Measurements from ENCODE around the gene C19orf85.

The C19orf85 gene

DNA sequence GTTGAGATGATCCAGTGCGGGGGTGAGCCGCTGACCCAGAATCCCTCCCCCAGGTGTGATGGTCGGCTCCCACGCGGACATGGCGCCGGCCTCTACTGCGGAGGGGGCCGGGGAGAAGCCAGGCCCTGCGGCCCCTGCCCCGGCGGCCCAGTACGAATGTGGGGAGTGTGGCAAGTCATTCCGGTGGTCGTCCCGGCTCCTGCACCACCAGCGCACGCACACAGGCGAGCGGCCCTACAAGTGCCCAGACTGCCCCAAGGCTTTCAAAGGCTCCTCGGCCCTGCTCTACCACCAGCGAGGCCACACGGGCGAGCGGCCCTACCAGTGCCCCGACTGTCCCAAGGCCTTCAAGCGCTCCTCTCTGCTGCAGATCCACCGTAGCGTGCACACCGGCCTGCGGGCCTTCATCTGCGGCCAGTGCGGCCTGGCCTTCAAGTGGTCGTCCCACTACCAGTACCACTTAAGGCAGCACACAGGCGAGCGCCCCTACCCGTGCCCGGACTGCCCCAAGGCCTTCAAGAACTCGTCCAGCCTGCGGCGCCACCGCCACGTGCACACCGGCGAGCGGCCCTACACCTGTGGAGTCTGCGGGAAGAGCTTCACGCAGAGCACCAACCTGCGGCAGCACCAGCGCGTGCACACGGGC is 16.7 kb upstream of the C19orf85 start:
- no peaks in the 10 kb centered on the region for H3K27me3 ChIP-seq (ENCODE audit: insufficient read depth, low read length, poor library complexity)
- H2BK15ac ChIP-seq (replicated peaks; ENCODE audit: low read depth), result no peak overlapping the region
- H2BK120ac ChIP-seq (ENCODE audit: low read depth, low read length), result no peak overlapping the region
- no peak overlapping the region for H3K4me3 ChIP-seq (ENCODE audit: low read length)
- H3K4me2 ChIP-seq (ENCODE audit: low read length), result no peak overlapping the region
- peaks cover 10% of the 10 kb centered on the region for H3K79me1 ChIP-seq (ENCODE audit: low read length)
- no peak overlapping the region for H3K27ac ChIP-seq (ENCODE audit: low read depth, low read length)
- no peak overlapping the region for H4K8ac ChIP-seq (ENCODE audit: low read depth, low read length)
- H3K23ac ChIP-seq (ENCODE audit: low read length), result no peak overlapping the region
- no peak overlapping the region for H2AK5ac ChIP-seq (ENCODE audit: low read length)
- H3K18ac ChIP-seq (ENCODE audit: low read length), result no peak overlapping the region
- WGBS (ENCODE audit: extremely low coverage, insufficient coverage, low lambda C conversion rate), result no CpG with 5 or more reads among the region's 52 CpGs
- peaks cover 2% of the 10 kb centered on the region for H3K4me1 ChIP-seq (ENCODE audit: control insufficient read depth, low read depth, low read length)
- no peak overlapping the region for H2BK5ac ChIP-seq (ENCODE audit: low read length)
- DNase-seq, result no peak
- H3K79me2 ChIP-seq (ENCODE audit: control insufficient read depth, insufficient read depth, low read length), result peaks cover 2% of the 10 kb centered on the region
- H3K36me3 ChIP-seq (ENCODE audit: control insufficient read depth, insufficient read depth, low read length), result no peaks in the 10 kb centered on the region
- peak overlapping the region; percentile 22 for H3K56ac ChIP-seq (ENCODE audit: low read length)
- no peak overlapping the region for H3K4ac ChIP-seq (ENCODE audit: low read depth, low read length)
- H4K5ac ChIP-seq (ENCODE audit: low read length), result no peak overlapping the region
- H3K9ac ChIP-seq (ENCODE audit: low read length), result no peak overlapping the region

DNA sequence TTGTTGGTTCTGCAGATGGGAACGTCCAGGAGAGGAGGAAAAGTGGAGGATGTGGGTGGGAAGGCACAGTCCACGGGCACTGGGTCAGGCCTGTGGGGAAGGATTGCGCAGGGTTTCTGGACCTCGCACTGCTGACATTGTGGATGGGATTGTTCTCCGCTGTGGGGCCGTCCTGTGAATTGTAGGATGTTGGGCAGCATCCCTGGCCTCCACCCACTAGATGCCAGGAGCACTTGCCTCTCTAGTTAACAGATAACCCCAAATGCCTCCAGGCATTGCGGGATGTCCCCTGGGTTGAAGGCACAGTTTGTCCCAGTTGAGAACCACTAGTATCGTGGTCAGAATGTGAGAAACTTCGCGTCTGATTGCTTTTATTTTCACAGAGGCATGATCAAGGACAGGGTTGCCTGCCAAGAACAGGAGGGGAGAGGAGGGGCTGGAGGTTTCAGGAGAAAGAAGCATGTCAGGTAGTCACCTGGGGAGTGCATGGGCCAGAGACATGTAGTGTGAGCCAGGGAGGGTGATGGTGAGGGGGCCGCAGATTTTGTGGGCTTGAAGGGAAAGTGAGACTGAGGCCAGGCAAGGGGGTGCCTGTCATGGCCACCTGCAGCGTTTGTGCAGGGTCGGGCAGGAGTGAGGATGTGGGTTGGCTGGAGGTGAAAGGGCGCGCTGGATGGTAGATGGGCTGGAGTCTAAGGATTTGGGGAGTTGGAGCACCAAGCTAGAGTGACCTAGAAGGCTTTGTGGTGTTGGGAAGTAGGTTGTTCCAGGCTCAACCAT is 15.1 kb upstream of the C19orf85 start:
- Histone ChIP-seq H3K79me1 (ENCODE audit: low read length) (peaks cover 9% of the 10 kb centered on the region), H3K9ac (ENCODE audit: low read length) (no peak overlapping the region), H2BK15ac (replicated peaks; ENCODE audit: low read depth) (no peak overlapping the region), H2BK120ac (ENCODE audit: low read depth, low read length) (no peak overlapping the region), H2AK5ac (ENCODE audit: low read length) (no peak overlapping the region), H2BK5ac (ENCODE audit: low read length) (no peak overlapping the region), H3K79me2 (ENCODE audit: control insufficient read depth, insufficient read depth, low read length) (peaks cover 2% of the 10 kb centered on the region), H4K8ac (ENCODE audit: low read depth, low read length) (no peak overlapping the region), H3K56ac (ENCODE audit: low read length) (no peak overlapping the region), H4K5ac (ENCODE audit: low read length) (no peak overlapping the region), H3K4ac (ENCODE audit: low read depth, low read length) (no peak overlapping the region), H3K36me3 (ENCODE audit: control insufficient read depth, insufficient read depth, low read length) (no peaks in the 10 kb centered on the region), H3K27ac (ENCODE audit: low read depth, low read length) (no peak overlapping the region), H3K4me2 (ENCODE audit: low read length) (no peak overlapping the region), H3K4me3 (ENCODE audit: low read length) (no peak overlapping the region), H3K18ac (ENCODE audit: low read length) (no peak overlapping the region), H3K4me1 (ENCODE audit: control insufficient read depth, low read depth, low read length) (peaks cover 2% of the 10 kb centered on the region), H3K27me3 (ENCODE audit: insufficient read depth, low read length, poor library complexity) (no peaks in the 10 kb centered on the region), H3K23ac (ENCODE audit: low read length) (no peak overlapping the region)
- no peak for DNase-seq
- WGBS (ENCODE audit: extremely low coverage, insufficient coverage, low lambda C conversion rate), result no CpG with 5 or more reads among the region's 15 CpGs

DNA sequence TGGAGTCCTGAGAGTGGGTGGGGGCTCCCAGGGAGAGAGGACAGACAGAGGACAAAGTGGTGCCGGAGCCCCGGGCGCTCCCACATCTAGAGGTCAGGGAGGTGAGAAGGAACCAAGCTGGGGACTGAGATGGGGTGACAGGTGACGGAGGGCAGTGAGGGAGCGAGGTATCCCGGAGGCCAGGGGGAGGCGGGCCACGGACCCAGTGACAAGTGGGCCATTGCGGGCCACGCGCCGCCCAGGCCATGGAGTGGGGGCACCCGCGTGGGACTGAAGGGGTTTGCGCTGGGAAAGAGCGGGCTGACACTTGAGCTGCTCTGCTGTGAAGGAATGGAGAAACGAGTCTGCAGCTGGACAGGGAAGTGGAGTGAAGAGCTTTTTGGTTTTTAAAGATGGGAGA is 14.5 kb upstream of the C19orf85 start:
- H3K36me3 ChIP-seq (ENCODE audit: control insufficient read depth, insufficient read depth, low read length), result no peaks in the 10 kb centered on the region
- H3K4me3 ChIP-seq (ENCODE audit: low read length), result no peak overlapping the region
- H3K18ac ChIP-seq (ENCODE audit: low read length), result no peak overlapping the region
- H3K79me1 ChIP-seq (ENCODE audit: low read length), result peaks cover 9% of the 10 kb centered on the region
- no peak overlapping the region for H4K5ac ChIP-seq (ENCODE audit: low read length)
- WGBS (ENCODE audit: extremely low coverage, insufficient coverage, low lambda C conversion rate), result no CpG with 5 or more reads among the region's 17 CpGs
- no peak for DNase-seq
- H2AK5ac ChIP-seq (ENCODE audit: low read length), result no peak overlapping the region
- no peak overlapping the region for H3K4ac ChIP-seq (ENCODE audit: low read depth, low read length)
- H3K56ac ChIP-seq (ENCODE audit: low read length), result peak overlapping the region; percentile 15
- H3K79me2 ChIP-seq (ENCODE audit: control insufficient read depth, insufficient read depth, low read length), result peaks cover 2% of the 10 kb centered on the region
- H3K4me2 ChIP-seq (ENCODE audit: low read length), result no peak overlapping the region
- H4K8ac ChIP-seq (ENCODE audit: low read depth, low read length), result no peak overlapping the region
- H2BK120ac ChIP-seq (ENCODE audit: low read depth, low read length), result no peak overlapping the region
- H3K4me1 ChIP-seq (ENCODE audit: control insufficient read depth, low read depth, low read length), result peaks cover 2% of the 10 kb centered on the region
- no peak overlapping the region for H3K9ac ChIP-seq (ENCODE audit: low read length)
- no peak overlapping the region for H3K23ac ChIP-seq (ENCODE audit: low read length)
- no peak overlapping the region for H2BK15ac ChIP-seq (replicated peaks; ENCODE audit: low read depth)
- H3K27ac ChIP-seq (ENCODE audit: low read depth, low read length), result no peak overlapping the region
- no peak overlapping the region for H2BK5ac ChIP-seq (ENCODE audit: low read length)
- H3K27me3 ChIP-seq (ENCODE audit: insufficient read depth, low read length, poor library complexity), result no peaks in the 10 kb centered on the region

DNA sequence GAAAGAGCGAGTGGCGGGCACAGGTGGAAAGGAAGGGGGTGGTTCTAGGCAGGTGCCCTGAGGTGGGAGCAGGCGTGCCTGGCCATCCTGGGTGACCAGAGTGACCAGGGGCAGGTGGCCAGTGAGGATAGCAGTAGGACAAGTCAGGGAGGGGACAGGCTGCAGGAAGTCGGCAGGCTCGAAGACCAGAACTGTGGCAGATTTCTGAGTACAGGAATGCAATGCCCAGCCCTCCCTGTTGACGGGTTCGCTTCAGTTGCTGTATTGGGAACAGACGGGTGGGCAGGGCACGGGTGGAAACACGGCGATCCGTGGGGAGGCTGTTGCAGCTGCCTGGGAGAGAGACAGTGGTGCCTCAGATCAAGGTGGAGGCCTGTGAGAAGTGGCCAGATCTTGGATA is 13.8 kb upstream of the C19orf85 start:
- Histone ChIP-seq H3K4ac (ENCODE audit: low read depth, low read length) (no peak overlapping the region), H3K4me1 (ENCODE audit: control insufficient read depth, low read depth, low read length) (peaks cover 2% of the 10 kb centered on the region), H3K27ac (ENCODE audit: low read depth, low read length) (no peak overlapping the region), H4K5ac (ENCODE audit: low read length) (no peak overlapping the region), H3K27me3 (ENCODE audit: insufficient read depth, low read length, poor library complexity) (no peaks in the 10 kb centered on the region), H3K56ac (ENCODE audit: low read length) (no peak overlapping the region), H2BK5ac (ENCODE audit: low read length) (no peak overlapping the region), H3K4me3 (ENCODE audit: low read length) (no peak overlapping the region), H3K18ac (ENCODE audit: low read length) (no peak overlapping the region), H2BK120ac (ENCODE audit: low read depth, low read length) (no peak overlapping the region), H3K79me1 (ENCODE audit: low read length) (peaks cover 9% of the 10 kb centered on the region), H3K4me2 (ENCODE audit: low read length) (no peak overlapping the region), H2BK15ac (replicated peaks; ENCODE audit: low read depth) (no peak overlapping the region), H3K23ac (ENCODE audit: low read length) (no peak overlapping the region), H3K79me2 (ENCODE audit: control insufficient read depth, insufficient read depth, low read length) (peaks cover 2% of the 10 kb centered on the region), H4K8ac (ENCODE audit: low read depth, low read length) (no peak overlapping the region), H2AK5ac (ENCODE audit: low read length) (no peak overlapping the region), H3K9ac (ENCODE audit: low read length) (no peak overlapping the region), H3K36me3 (ENCODE audit: control insufficient read depth, insufficient read depth, low read length) (no peaks in the 10 kb centered on the region)
- WGBS (ENCODE audit: extremely low coverage, insufficient coverage, low lambda C conversion rate), result no CpG with 5 or more reads among the region's 12 CpGs
- no peak for DNase-seq

DNA sequence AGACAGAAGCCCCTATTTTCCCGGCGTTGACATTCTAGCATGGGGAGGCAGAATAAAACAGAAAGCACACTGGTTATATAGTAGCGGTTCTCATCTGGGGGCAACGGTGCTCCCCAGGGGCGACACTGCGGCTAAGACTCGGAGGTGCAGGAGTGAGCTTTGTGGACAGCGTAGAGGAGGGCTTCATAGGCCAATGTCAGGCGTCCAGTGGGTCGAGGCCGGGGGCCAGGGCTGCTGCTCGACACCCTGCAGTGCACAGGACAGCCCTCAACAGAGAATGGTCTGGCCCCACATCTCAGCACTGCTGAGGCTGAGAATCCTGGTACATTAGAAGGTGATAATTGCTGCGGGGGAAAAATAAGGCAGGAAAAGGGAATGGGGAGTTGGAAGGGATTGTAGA is 13.4 kb upstream of the C19orf85 start:
- Histone ChIP-seq H2BK5ac (ENCODE audit: low read length) (no peak overlapping the region), H2BK120ac (ENCODE audit: low read depth, low read length) (no peak overlapping the region), H2AK5ac (ENCODE audit: low read length) (no peak overlapping the region), H3K56ac (ENCODE audit: low read length) (peak overlapping the region; percentile 44), H3K79me1 (ENCODE audit: low read length) (peaks cover 9% of the 10 kb centered on the region), H3K9ac (ENCODE audit: low read length) (no peak overlapping the region), H3K79me2 (ENCODE audit: control insufficient read depth, insufficient read depth, low read length) (peaks cover 2% of the 10 kb centered on the region), H3K4ac (ENCODE audit: low read depth, low read length) (no peak overlapping the region), H3K27ac (ENCODE audit: low read depth, low read length) (no peak overlapping the region), H3K4me3 (ENCODE audit: low read length) (no peak overlapping the region), H4K8ac (ENCODE audit: low read depth, low read length) (no peak overlapping the region), H3K27me3 (ENCODE audit: insufficient read depth, low read length, poor library complexity) (no peaks in the 10 kb centered on the region), H3K23ac (ENCODE audit: low read length) (no peak overlapping the region), H4K5ac (ENCODE audit: low read length) (no peak overlapping the region), H3K4me2 (ENCODE audit: low read length) (no peak overlapping the region), H3K4me1 (ENCODE audit: control insufficient read depth, low read depth, low read length) (peaks cover 2% of the 10 kb centered on the region), H3K18ac (ENCODE audit: low read length) (no peak overlapping the region), H3K36me3 (ENCODE audit: control insufficient read depth, insufficient read depth, low read length) (no peaks in the 10 kb centered on the region), H2BK15ac (replicated peaks; ENCODE audit: low read depth) (no peak overlapping the region)
- WGBS (ENCODE audit: extremely low coverage, insufficient coverage, low lambda C conversion rate), result 100% methylated on average over 1 of the region's 13 CpGs
- DNase-seq, result no peak
